IPS-20b (cell line): ENCODE data around the gene SLC7A9.

Experiments used
- H3K27ac ChIP-seq: one replicate; pipeline ENCODE4 v1.5.1; 2013; ENCODE audit warnings: low read length
- H3K27me3 ChIP-seq: 2 replicates; pipeline ENCODE4 v1.6.1; 2013; ENCODE audit warnings: mild to moderate bottlenecking, low read length, inconsistent platforms; ENCODE audit not compliant: insufficient read depth
- H3K36me3 ChIP-seq: 2 replicates; pipeline ENCODE4 v1.6.1; 2013; ENCODE audit warnings: low read depth, mild to moderate bottlenecking, inconsistent platforms, low read length, moderate library complexity; ENCODE audit not compliant: insufficient read depth
- H3K4me1 ChIP-seq: 2 replicates; pipeline ENCODE4 v1.6.1; 2013; ENCODE audit warnings: mild to moderate bottlenecking, control low read depth, inconsistent platforms, low read length, moderate library complexity; ENCODE audit not compliant: insufficient read depth
- H3K4me3 ChIP-seq: 2 replicates; pipeline ENCODE4 v1.5.1; 2013; ENCODE audit warnings: mild to moderate bottlenecking, low read length, inconsistent platforms
- H3K9ac ChIP-seq: 2 replicates; pipeline ENCODE4 v1.6.1; 2013; ENCODE audit warnings: low read depth, mild to moderate bottlenecking, inconsistent platforms, low read length, moderate library complexity
- H3K9me3 ChIP-seq: 2 replicates; pipeline ENCODE4 v1.6.1; 2013; ENCODE audit warnings: mild to moderate bottlenecking, low read depth, low read length, inconsistent platforms; ENCODE audit not compliant: insufficient read depth

SLC7A9 gene

GRCh38 chr19:32869369-32869965 is at the start of gene SLC7A9:
SLC7A9 (minus strand) TSS chr19:32869767; CDS start chr19:32868534, 1,233 bp downstream.
- Histone ChIP-seq H3K27ac (no peak within 1 kb of the TSS), H3K9me3 (no peaks in the 10 kb centered on the region), H3K4me3 (no peak within 1 kb of the TSS), H3K4me1 (no peaks in the 10 kb centered on the region), H3K27me3 (no peaks in the 10 kb centered on the region), H3K9ac (no peak within 1 kb of the TSS; the same call in 1 of the 2 replicates), H3K36me3 (no peaks in the 10 kb centered on the region)

GRCh38 chr19:32919365-32919764 is 49.8 kb upstream of the SLC7A9 start:
- no peak overlapping the region for H3K9ac ChIP-seq
- no peaks in the 10 kb centered on the region for H3K27me3 ChIP-seq
- no peaks in the 10 kb centered on the region for H3K9me3 ChIP-seq
- no peak overlapping the region for H3K27ac ChIP-seq
- no peak overlapping the region for H3K4me3 ChIP-seq
- H3K4me1 ChIP-seq = peaks cover 13% of the 10 kb centered on the region
- no peaks in the 10 kb centered on the region; the same call in 1 of the 2 replicates for H3K36me3 ChIP-seq

- Histone ChIP-seq H3K36me3 (no peaks in the 10 kb centered on the region), H3K4me1 (peaks cover 13% of the 10 kb centered on the region), H3K9ac (no peak overlapping the region), H3K27ac (no peak overlapping the region), H3K4me3 (no peak overlapping the region), H3K27me3 (no peaks in the 10 kb centered on the region), H3K9me3 (no peaks in the 10 kb centered on the region)
Measured at GRCh38 chr19:32917616-32917996, 48.0 kb upstream of the SLC7A9 start.

- H3K27ac ChIP-seq = no peak overlapping the region
- no peak overlapping the region for H3K4me3 ChIP-seq
- no peaks in the 10 kb centered on the region for H3K36me3 ChIP-seq
- no peaks in the 10 kb centered on the region for H3K27me3 ChIP-seq
- H3K9ac ChIP-seq = no peak overlapping the region
- H3K4me1 ChIP-seq = peaks cover 13% of the 10 kb centered on the region
- no peaks in the 10 kb centered on the region for H3K9me3 ChIP-seq
Measured at GRCh38 chr19:32916969-32917615, 47.5 kb upstream of the SLC7A9 start.

- Histone ChIP-seq H3K27ac (no peak overlapping the region), H3K27me3 (no peaks in the 10 kb centered on the region), H3K4me1 (peaks cover 13% of the 10 kb centered on the region), H3K36me3 (no peaks in the 10 kb centered on the region), H3K9ac (no peak overlapping the region), H3K4me3 (no peak overlapping the region), H3K9me3 (no peaks in the 10 kb centered on the region)
Measured at GRCh38 chr19:32914879-32915660, 45.5 kb upstream of the SLC7A9 start.

GRCh38 chr19:32911467-32911866 is 41.9 kb upstream of the SLC7A9 start:
- no peak overlapping the region for H3K27ac ChIP-seq
- H3K9me3 ChIP-seq = no peaks in the 10 kb centered on the region

GRCh38 chr19:32910874-32911273 is 41.3 kb upstream of the SLC7A9 start:
- Histone ChIP-seq H3K9me3 (no peaks in the 10 kb centered on the region), H3K4me1 (no peaks in the 10 kb centered on the region), H3K4me3 (no peak overlapping the region), H3K9ac (no peak overlapping the region), H3K36me3 (0 out of 2 replicates have a peak, but pooled peaks cover 3% of the 10 kb centered on the region), H3K27ac (no peak overlapping the region), H3K27me3 (no peaks in the 10 kb centered on the region)

More at GRCh38 chr19:32911467-32911866, 41.9 kb upstream of the SLC7A9 start:
- no peaks in the 10 kb centered on the region for H3K4me1 ChIP-seq
- no peak overlapping the region for H3K4me3 ChIP-seq
- no peaks in the 10 kb centered on the region for H3K27me3 ChIP-seq
- no peak overlapping the region for H3K9ac ChIP-seq
- 0 out of 2 replicates have a peak, but pooled peaks cover 3% of the 10 kb centered on the region for H3K36me3 ChIP-seq

- Histone ChIP-seq H3K27me3 (no peaks in the 10 kb centered on the region), H3K9me3 (no peaks in the 10 kb centered on the region), H3K36me3 (0 out of 2 replicates have a peak, but pooled peaks cover 3% of the 10 kb centered on the region), H3K4me3 (no peak overlapping the region), H3K4me1 (no peaks in the 10 kb centered on the region), H3K9ac (no peak overlapping the region), H3K27ac (no peak overlapping the region)
Measured at GRCh38 chr19:32910094-32910493, 40.5 kb upstream of the SLC7A9 start.

GRCh38 chr19:32909257-32909656 is 39.7 kb upstream of the SLC7A9 start:
- no peaks in the 10 kb centered on the region for H3K27me3 ChIP-seq
- H3K9ac ChIP-seq = no peak overlapping the region
- no peaks in the 10 kb centered on the region for H3K4me1 ChIP-seq
- H3K9me3 ChIP-seq = no peaks in the 10 kb centered on the region
- no peak overlapping the region for H3K27ac ChIP-seq
- no peak overlapping the region for H3K4me3 ChIP-seq
- H3K36me3 ChIP-seq = 0 out of 2 replicates have a peak, but pooled peaks cover 3% of the 10 kb centered on the region

- Histone ChIP-seq H3K4me3 (no peak overlapping the region), H3K9ac (no peak overlapping the region), H3K9me3 (no peaks in the 10 kb centered on the region), H3K36me3 (0 out of 2 replicates have a peak, but pooled peaks cover 3% of the 10 kb centered on the region), H3K27ac (no peak overlapping the region), H3K4me1 (no peaks in the 10 kb centered on the region), H3K27me3 (no peaks in the 10 kb centered on the region)
Measured at GRCh38 chr19:32908641-32909190, 39.1 kb upstream of the SLC7A9 start.

GRCh38 chr19:32902448-32902847 is 32.9 kb upstream of the SLC7A9 start:
- no peaks in the 10 kb centered on the region for H3K9me3 ChIP-seq
- no peak overlapping the region for H3K27ac ChIP-seq
- peaks cover 7% of the 10 kb centered on the region for H3K36me3 ChIP-seq
- H3K4me1 ChIP-seq = peaks cover 4% of the 10 kb centered on the region; the same call in 1 of the 2 replicates
- H3K4me3 ChIP-seq = peak overlapping the region; percentile 0; the same call in 1 of the 2 replicates
- no peaks in the 10 kb centered on the region for H3K27me3 ChIP-seq
- 0 out of 2 replicates have a peak overlapping the region, but pooled peaks have one; percentile 16 for H3K9ac ChIP-seq
